Spleen (tissue), 7 donors: ENCODE measurements around the gene ATP10D.
"Not testable (repeated sequence)": the region's sequence is repeated elsewhere in the genome, so short reads cannot be mapped to it uniquely, and the experiment has no call there.

ENCODE experiments used
- CTCF ChIP-seq, 11 experiments: fragments of 200-600 bp in 7 of 11; fragments of 450-650 bp in 4 of 11; sonication (generic) in 4 of 11; IDR thresholded peaks in 8 of 11; conservative IDR thresholded peaks in 3 of 11; 1 replicate in 7 of 11; 2 replicates in 4 of 11; pipeline versions ENCODE4 v1.4.0 to v1.8.0; 2016 to 2021; ENCODE audit warnings: antibody characterized with exemption in 11 of 11, inconsistent platforms in 4 of 11, mild to moderate bottlenecking in 1 of 11
- POLR2A ChIP-seq, 3 donors: fragments of 450-650 bp; IDR thresholded peaks; one replicate each; pipeline ENCODE4 v1.5.1; 2017; ENCODE audit warnings: antibody characterized with exemption in 3 of 3, mild to moderate bottlenecking in 1 of 3
- POLR2AphosphoS5 ChIP-seq, 3 donors: sonication (generic); formaldehyde crosslinking; IDR thresholded peaks; one replicate each; pipeline ENCODE4 v1.5.1; 2017; ENCODE audit warnings: antibody characterized with exemption in 3 of 3
- donor health status: DM: no; HTN: no; CAD: no; lungs with moderate emphysema.
- donor health status: DM: no; HTN: no; CAD: no.
- donor health status: DM: no; HTN: no; CAD: no.

- not testable (repeated sequence) for TF ChIP-seq CTCF (IDR thresholded peaks at IDR 0.05 in 8 of 11, conservative IDR thresholded peaks at IDR 0.05 in 3 of 11); POLR2A (IDR thresholded peaks at IDR 0.05); POLR2AphosphoS5 (IDR thresholded peaks at IDR 0.05)
Observed at GRCh38 chr4:47550357-47550756, 65.3 kb downstream of the ATP10D start.
